Vagina (tissue), 2 donors: Measurements from ENCODE around the gene AGTPBP1. TPM values are rescaled to one million over a fixed set of nuclear protein-coding genes. Genes with fewer than 3 reads are reported as not detected.

Experiments
- DNase-seq, 2 donors: peaks; one replicate each; pipeline ENCODE4 v3.0.0-alpha.2; 2017; ENCODE audit errors: extremely low spot score in 2 of 2
- H3K27ac ChIP-seq: fragments of 200-600 bp; sonication (generic); one replicate; pipeline ENCODE4 v1.5.1; 2019
- H3K27me3 ChIP-seq: fragments of 200-600 bp; sonication (generic); one replicate; pipeline ENCODE4 v1.5.1; 2019
- H3K36me3 ChIP-seq, 2 donors: fragments of 200-600 bp; sonication (generic); one replicate each; pipeline ENCODE4 v1.5.1; 2017 to 2019
- H3K4me1 ChIP-seq: fragments of 200-600 bp; sonication (generic); one replicate; pipeline ENCODE4 v1.5.1; 2019
- H3K4me3 ChIP-seq, 2 donors: fragments of 200-600 bp; sonication (generic); 1 replicate in 1 of 2; 2 replicates in 1 of 2; pipeline ENCODE4 v1.5.1; 2016 to 2019
- H3K9me3 ChIP-seq: fragments of 200-600 bp; sonication (generic); one replicate; pipeline ENCODE4 v1.5.1; 2019
- POLR2A ChIP-seq, 2 donors: fragments of 450-650 bp; IDR thresholded peaks; one replicate each; pipeline ENCODE4 v1.6.1; 2017; ENCODE audit warnings: antibody characterized with exemption in 2 of 2, mild to moderate bottlenecking in 2 of 2, moderate library complexity in 2 of 2
- POLR2AphosphoS5 ChIP-seq, 2 donors: sonication (generic); formaldehyde crosslinking; IDR thresholded peaks; one replicate each; pipeline ENCODE4 v1.9.0; 2017; ENCODE audit warnings: antibody characterized with exemption in 2 of 2, mild to moderate bottlenecking in 2 of 2, low read depth in 1 of 2; ENCODE audit not compliant: insufficient read depth in 1 of 2
- intact Hi-C: fragments of 100-400 bp; cut with DNase I; formaldehyde crosslinking; loops from one replicate; pipeline ENCODE4 v1.15.1; 2023
- total RNA-seq: library from RNA; depleted of rRNA; stranded (reverse); fragments of >200 nt; gene quantifications from one replicate; pipeline ENCODE4 v1.2.3, GENCODE V29; 2016
- TF ChIP-seq, protein P1 (sequence below), 3 experiments: fragments of 450-650 bp in 2 of 3; fragments of 200-600 bp in 1 of 3; sonication (generic) in 1 of 3; IDR thresholded peaks; one replicate each; pipeline ENCODE4 v1.5.1; 2017 to 2019; ENCODE audit warnings: antibody characterized with exemption in 3 of 3, mild to moderate bottlenecking in 2 of 3, moderate library complexity in 2 of 3

AGTPBP1 gene
- total RNA-seq, 1 donor from 2014 or later: 12.3 TPM

DNA sequence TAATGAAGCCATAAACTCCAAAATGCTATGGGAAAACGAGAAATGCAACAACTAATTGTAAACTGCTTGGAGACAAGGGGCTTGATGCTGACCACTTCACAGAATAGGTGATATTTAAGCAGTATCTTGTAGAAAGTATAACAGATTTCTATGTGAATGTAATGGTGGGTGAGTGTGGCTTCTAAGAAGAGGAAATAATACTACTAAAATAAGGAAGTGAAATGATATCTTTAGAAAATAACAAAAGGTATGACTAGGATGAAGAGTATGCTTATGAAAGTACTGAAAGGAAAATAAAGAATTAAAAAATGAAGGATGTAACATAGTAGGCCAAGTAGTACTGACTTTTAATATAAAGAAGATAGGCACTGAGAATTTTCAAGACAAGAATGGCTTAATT, 94.2 kb downstream of the AGTPBP1 start:
- no peaks in the 10 kb centered on the region for H3K4me1 ChIP-seq
- H3K27me3 ChIP-seq: no peaks in the 10 kb centered on the region
- intact Hi-C loops: no loop called here
- H3K27ac ChIP-seq: no peak overlapping the region
- no peaks in the 10 kb centered on the region for H3K9me3 ChIP-seq
- peaks cover 0 to 2% of the 10 kb centered on the region in 2 donors for H3K36me3 ChIP-seq
- no peak for DNase-seq
- H3K4me3 ChIP-seq: no peak overlapping the region
- TF ChIP-seq, protein P1, sequence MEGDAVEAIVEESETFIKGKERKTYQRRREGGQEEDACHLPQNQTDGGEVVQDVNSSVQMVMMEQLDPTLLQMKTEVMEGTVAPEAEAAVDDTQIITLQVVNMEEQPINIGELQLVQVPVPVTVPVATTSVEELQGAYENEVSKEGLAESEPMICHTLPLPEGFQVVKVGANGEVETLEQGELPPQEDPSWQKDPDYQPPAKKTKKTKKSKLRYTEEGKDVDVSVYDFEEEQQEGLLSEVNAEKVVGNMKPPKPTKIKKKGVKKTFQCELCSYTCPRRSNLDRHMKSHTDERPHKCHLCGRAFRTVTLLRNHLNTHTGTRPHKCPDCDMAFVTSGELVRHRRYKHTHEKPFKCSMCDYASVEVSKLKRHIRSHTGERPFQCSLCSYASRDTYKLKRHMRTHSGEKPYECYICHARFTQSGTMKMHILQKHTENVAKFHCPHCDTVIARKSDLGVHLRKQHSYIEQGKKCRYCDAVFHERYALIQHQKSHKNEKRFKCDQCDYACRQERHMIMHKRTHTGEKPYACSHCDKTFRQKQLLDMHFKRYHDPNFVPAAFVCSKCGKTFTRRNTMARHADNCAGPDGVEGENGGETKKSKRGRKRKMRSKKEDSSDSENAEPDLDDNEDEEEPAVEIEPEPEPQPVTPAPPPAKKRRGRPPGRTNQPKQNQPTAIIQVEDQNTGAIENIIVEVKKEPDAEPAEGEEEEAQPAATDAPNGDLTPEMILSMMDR (IDR thresholded peaks at IDR 0.05): no peak
- TF ChIP-seq POLR2A (IDR thresholded peaks at IDR 0.05) (no peak), POLR2AphosphoS5 (IDR thresholded peaks at IDR 0.05; ENCODE audit: insufficient read depth in 1 of 2, low read depth in 1 of 2) (no peak)

- no peak overlapping the region for H3K4me3 ChIP-seq
- H3K36me3 ChIP-seq: peaks cover 0 to 6% of the 10 kb centered on the region in 2 donors
- intact Hi-C loops: no loop called here
- H3K9me3 ChIP-seq: no peaks in the 10 kb centered on the region
- DNase-seq: no peak
- no peaks in the 10 kb centered on the region for H3K4me1 ChIP-seq
- TF ChIP-seq POLR2A (IDR thresholded peaks at IDR 0.05): no peak
- TF ChIP-seq, protein P1 (IDR thresholded peaks at IDR 0.05): no peak
- no peak for TF ChIP-seq POLR2AphosphoS5 (IDR thresholded peaks at IDR 0.05; ENCODE audit: insufficient read depth in 1 of 2, low read depth in 1 of 2)
- H3K27ac ChIP-seq: no peak overlapping the region
- H3K27me3 ChIP-seq: no peaks in the 10 kb centered on the region
These were observed 95.7 kb downstream of the AGTPBP1 start for GRCh38 chr9:85645909-85646627.

- no peak for DNase-seq
- no peak for TF ChIP-seq POLR2A (IDR thresholded peaks at IDR 0.05)
- no peak for TF ChIP-seq POLR2AphosphoS5 (IDR thresholded peaks at IDR 0.05; ENCODE audit: insufficient read depth in 1 of 2, low read depth in 1 of 2)
- TF ChIP-seq, protein P1 (IDR thresholded peaks at IDR 0.05): no peak
- Histone ChIP-seq H3K9me3 (no peaks in the 10 kb centered on the region), H3K36me3 (peaks cover 0 to 6% of the 10 kb centered on the region in 2 donors), H3K4me3 (no peak overlapping the region), H3K4me1 (no peaks in the 10 kb centered on the region), H3K27ac (no peak overlapping the region), H3K27me3 (no peaks in the 10 kb centered on the region)
- intact Hi-C loops: no loop called here
These were observed 101.3 kb downstream of the AGTPBP1 start for GRCh38 chr9:85640425-85640824.

GRCh38 chr9:85639675-85640186, 102.0 kb downstream of the AGTPBP1 start:
- no peak overlapping the region for H3K4me3 ChIP-seq
- no peaks in the 10 kb centered on the region for H3K4me1 ChIP-seq
- H3K36me3 ChIP-seq: peaks cover 0 to 6% of the 10 kb centered on the region in 2 donors

More at GRCh38 chr9:85639675-85640186, 102.0 kb downstream of the AGTPBP1 start:
- DNase-seq: no peak
- TF ChIP-seq POLR2A (IDR thresholded peaks at IDR 0.05) (no peak), POLR2AphosphoS5 (IDR thresholded peaks at IDR 0.05; ENCODE audit: insufficient read depth in 1 of 2, low read depth in 1 of 2) (no peak)
- TF ChIP-seq, protein P1 (IDR thresholded peaks at IDR 0.05): no peak
- Histone ChIP-seq H3K9me3 (no peaks in the 10 kb centered on the region), H3K27me3 (no peaks in the 10 kb centered on the region), H3K27ac (no peak overlapping the region)
- intact Hi-C loops: no loop called here
